Ovary (tissue), 9 donors: ENCODE results near the gene IMMP2L. TPM values are rescaled to one million over a fixed set of nuclear protein-coding genes. Genes with fewer than 3 reads are reported as not detected.
"Not testable (repeated sequence)": the region's sequence is repeated elsewhere in the genome, so short reads cannot be mapped to it uniquely, and the experiment has no call there.

Experiments used
- DNase-seq, 5 donors: peaks; one replicate each; pipeline ENCODE4 v3.0.0-alpha.2; 2019 to 2020
- H3K27ac ChIP-seq, 2 donors: fragments of 200-600 bp; one replicate each; pipeline versions ENCODE4 v1.5.1 to v1.8.0; 2019 to 2022
- H3K27me3 ChIP-seq: fragments of 200-600 bp; one replicate; pipeline ENCODE4 v1.8.0; 2022
- H3K36me3 ChIP-seq: fragments of 200-600 bp; sonication (generic); one replicate; pipeline ENCODE4 v1.5.1; 2019
- H3K4me1 ChIP-seq: one replicate; pipeline ENCODE4 v1.8.1; 2013; ENCODE audit warnings: mild to moderate bottlenecking, moderate library complexity; ENCODE audit not compliant: insufficient read depth
- H3K4me3 ChIP-seq: fragments of 200-600 bp; sonication (generic); one replicate; pipeline ENCODE4 v1.5.1; 2017
- H3K9me3 ChIP-seq, 2 donors: fragments of 200-600 bp in 1 of 2; sonication (generic) in 1 of 2; one replicate each; pipeline versions ENCODE4 v1.5.1 to v1.8.1; 2013 to 2019; ENCODE audit warnings: mild to moderate bottlenecking in 1 of 2, moderate library complexity in 1 of 2
- EP300 ChIP-seq: sonication (generic); formaldehyde crosslinking; IDR thresholded peaks from one replicate; pipeline ENCODE4 v1.6.1; 2017; ENCODE audit warnings: antibody characterized with exemption
- POLR2A ChIP-seq: fragments of 450-650 bp; IDR thresholded peaks from one replicate; pipeline ENCODE4 v1.6.1; 2017; ENCODE audit warnings: antibody characterized with exemption, mild to moderate bottlenecking, moderate library complexity
- WGBS, 3 donors: extraction: QIAGEN DNeasy Blood & Tissue Kit in 1 of 3; methylation state at CpG; one replicate each; pipeline versions ENCODE4 v1.1.5 to v1.1.7; 2013 to 2017; 5-methylcytosine and 5-hydroxymethylcytosine counted together
- intact Hi-C, 4 donors: fragments of 100-400 bp; cut with DNase I; formaldehyde crosslinking; loops; one replicate each; pipeline versions ENCODE4 v1.11.0 to v1.15.1; 2022 to 2023
- polyA plus RNA-seq, 2 donors: library from polyadenylated mRNA; stranded (reverse); fragments of 200-250 nt in 1 of 2; fragments of 350-450 nt in 1 of 2; fragmentation: Illumina TruSeq in 1 of 2; extraction: RNeasy Lipid Tissue Mini Kit (QIAGEN cat#74804) in 1 of 2; gene quantifications; one replicate each; pipeline ENCODE4 v1.2.3, GENCODE V29; 2013 to 2014
- total RNA-seq, 7 donors: library from RNA; depleted of rRNA in 2 of 7; stranded (reverse); fragments of >200 nt in 2 of 7; fragmentation: NEBNext Ultra II Directional in 3 of 7; extraction: Animal tissue kit (Norgen Biotek cat#: 25700) in 3 of 7; gene quantifications; one replicate each; pipeline versions ENCODE4 v1.1.0 to v1.2.4, GENCODE V29; 2016 to 2023
- TF ChIP-seq, protein P1 (sequence below), 3 donors: fragments of 450-650 bp in 2 of 3; fragments of 200-600 bp in 1 of 3; IDR thresholded peaks; one replicate each; pipeline versions ENCODE4 v1.5.1 to v1.8.0; 2016 to 2022; ENCODE audit warnings: antibody characterized with exemption in 3 of 3, mild to moderate bottlenecking in 1 of 3
- donor health status: DM: no; HTN: no; CAD: no; lungs with moderate emphysema.
- donor health status: DM: no; HTN: no; CAD: no.
- donor health status: Bipolar disorder and iron deficiency.
- donor health status: DM: yes; HTN: yes; CAD: no.
- donor health status: DM: no; HTN: no; CAD: no.
- donor health status: DM: yes; HTN: yes; CAD: no.

IMMP2L gene
- total and polyA plus RNA-seq, 9 donors = 19.5 to 36.9 (median 29.9) TPM

DNA sequence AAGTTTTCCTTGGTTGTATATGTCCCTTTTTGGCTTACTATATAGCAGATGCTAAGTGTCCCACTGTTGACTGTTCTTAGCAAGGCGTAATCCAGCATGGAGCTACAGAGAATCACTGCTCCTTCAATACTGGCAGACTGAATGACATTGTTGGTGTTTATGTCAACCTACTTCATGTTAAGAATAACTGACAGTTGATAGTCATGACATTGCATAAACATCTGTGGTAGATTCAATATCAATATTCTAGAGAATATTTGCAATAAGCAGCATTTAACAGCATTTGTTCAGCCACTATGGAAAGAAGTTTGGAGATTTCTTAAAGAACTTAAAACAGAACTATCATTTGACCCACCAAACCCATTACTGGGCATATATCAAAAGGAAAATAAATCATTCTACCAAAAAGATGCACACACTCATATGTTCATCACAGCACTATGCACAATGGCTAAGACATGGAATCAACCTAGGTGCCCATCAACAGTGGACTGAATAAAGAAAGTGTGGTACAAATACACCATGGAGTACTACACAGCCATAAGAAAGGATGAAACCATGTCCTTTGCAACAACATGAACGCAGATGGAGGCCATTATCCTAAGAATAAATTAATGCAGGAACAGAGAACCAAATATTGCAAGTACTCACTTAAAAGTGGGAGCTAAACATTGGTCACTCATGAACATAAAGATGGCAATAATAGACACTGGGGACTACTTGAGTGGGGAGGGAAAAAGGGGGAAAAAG lies 88.7 kb downstream of the IMMP2L start:
- Histone ChIP-seq H3K4me3 (no peak overlapping the region), H3K9me3 (no peaks in the 10 kb centered on the region), H3K4me1 (peaks cover 3% of the 10 kb centered on the region), H3K27me3 (no peaks in the 10 kb centered on the region), H3K27ac (no peak overlapping the region), H3K36me3 (no peaks in the 10 kb centered on the region)
- no peak for DNase-seq
- TF ChIP-seq POLR2A = no peak
- TF ChIP-seq, protein P1, sequence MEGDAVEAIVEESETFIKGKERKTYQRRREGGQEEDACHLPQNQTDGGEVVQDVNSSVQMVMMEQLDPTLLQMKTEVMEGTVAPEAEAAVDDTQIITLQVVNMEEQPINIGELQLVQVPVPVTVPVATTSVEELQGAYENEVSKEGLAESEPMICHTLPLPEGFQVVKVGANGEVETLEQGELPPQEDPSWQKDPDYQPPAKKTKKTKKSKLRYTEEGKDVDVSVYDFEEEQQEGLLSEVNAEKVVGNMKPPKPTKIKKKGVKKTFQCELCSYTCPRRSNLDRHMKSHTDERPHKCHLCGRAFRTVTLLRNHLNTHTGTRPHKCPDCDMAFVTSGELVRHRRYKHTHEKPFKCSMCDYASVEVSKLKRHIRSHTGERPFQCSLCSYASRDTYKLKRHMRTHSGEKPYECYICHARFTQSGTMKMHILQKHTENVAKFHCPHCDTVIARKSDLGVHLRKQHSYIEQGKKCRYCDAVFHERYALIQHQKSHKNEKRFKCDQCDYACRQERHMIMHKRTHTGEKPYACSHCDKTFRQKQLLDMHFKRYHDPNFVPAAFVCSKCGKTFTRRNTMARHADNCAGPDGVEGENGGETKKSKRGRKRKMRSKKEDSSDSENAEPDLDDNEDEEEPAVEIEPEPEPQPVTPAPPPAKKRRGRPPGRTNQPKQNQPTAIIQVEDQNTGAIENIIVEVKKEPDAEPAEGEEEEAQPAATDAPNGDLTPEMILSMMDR (IDR thresholded peaks at IDR 0.05) = no peak
- TF ChIP-seq EP300 = no peak
- intact Hi-C loops = no loop called here
- 96 to 98% (median 96%) methylated on average over 2 of the region's 2 CpGs for WGBS, 3 donors

DNA sequence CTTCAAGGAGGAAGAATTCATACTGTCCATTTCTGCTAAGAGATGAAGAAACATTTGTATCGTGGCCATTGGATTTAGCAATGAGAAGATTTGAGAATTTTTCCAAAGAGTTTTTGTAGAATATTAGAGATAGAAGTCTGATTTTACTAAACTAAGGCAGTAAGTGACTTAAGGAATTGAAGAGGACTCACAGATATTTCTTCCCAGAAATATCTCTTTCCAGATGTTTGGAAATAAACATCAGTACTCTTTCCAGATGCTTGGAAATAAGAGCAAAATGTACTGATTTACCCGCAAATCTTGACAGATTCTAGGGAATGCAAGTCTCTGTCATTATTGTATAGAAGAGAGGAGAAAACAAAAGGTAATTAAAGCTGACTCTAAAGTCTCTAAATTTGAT lies 91.3 kb downstream of the IMMP2L start:
- Histone ChIP-seq H3K9me3 (no peaks in the 10 kb centered on the region), H3K27ac (no peak overlapping the region), H3K4me3 (no peak overlapping the region), H3K36me3 (no peaks in the 10 kb centered on the region), H3K27me3 (no peaks in the 10 kb centered on the region), H3K4me1 (no peaks in the 10 kb centered on the region)
- TF ChIP-seq POLR2A (no peak), EP300 (no peak)
- TF ChIP-seq, protein P1 (IDR thresholded peaks at IDR 0.05) = no peak
- no peak for DNase-seq
- 85 to 97% (median 92%) methylated on average over 2 of the region's 2 CpGs for WGBS, 3 donors
- intact Hi-C loops = no loop called here

DNA sequence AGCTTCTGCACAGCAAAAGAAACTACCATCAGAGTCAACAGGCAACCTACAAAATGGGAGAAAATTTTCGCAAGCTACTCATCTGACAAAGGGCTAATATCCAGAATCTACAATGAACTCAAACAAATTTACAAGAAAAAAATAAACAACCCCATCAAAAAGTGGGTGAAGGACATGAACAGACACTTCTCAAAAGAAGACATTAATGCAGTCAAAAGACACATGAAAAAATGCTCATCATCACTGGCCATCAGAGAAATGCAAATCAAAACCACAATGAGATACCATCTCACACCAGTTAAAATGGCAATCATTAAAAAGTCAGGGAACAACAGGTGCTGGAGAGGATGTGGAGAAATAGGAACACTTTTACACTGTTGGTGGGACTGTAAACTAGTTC lies 92.4 kb downstream of the IMMP2L start:
- WGBS, 3 donors = 96 to 100% (median 100%) methylated on average over 1 of the region's 1 CpG
- intact Hi-C loops, DNase-seq, H3K4me1 ChIP-seq, H3K36me3 ChIP-seq, H3K27ac ChIP-seq, H3K27me3 ChIP-seq, H3K9me3 ChIP-seq, H3K4me3 ChIP-seq: not testable (repeated sequence)

DNA sequence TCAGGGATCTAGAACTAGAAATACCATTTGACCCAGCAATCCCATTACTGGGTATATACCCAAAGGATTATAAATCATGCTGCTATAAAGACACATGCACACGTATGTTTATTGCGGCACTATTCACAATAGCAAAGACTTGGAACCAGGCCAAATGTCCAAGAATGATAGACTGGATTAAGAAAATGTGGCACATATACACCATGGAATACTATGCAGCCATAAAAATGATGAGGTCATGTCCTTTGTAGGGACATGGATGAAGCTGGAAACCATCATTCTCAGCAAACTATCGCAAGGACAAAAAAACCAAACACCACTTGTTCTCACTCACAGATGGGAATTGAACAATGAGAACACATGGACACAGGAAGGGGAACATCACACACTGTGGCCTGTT lies 96.5 kb downstream of the IMMP2L start:
- H3K36me3 ChIP-seq, H3K9me3 ChIP-seq, H3K27me3 ChIP-seq, H3K27ac ChIP-seq, H3K4me1 ChIP-seq, DNase-seq, H3K4me3 ChIP-seq, intact Hi-C loops: not testable (repeated sequence)
- 90 to 99% (median 98%) methylated on average over 3 of the region's 3 CpGs for WGBS, 3 donors

GRCh38 chr7:111460695-111461094 lies 101.6 kb downstream of the IMMP2L start:
- TF ChIP-seq EP300 (no peak), POLR2A (no peak)
- TF ChIP-seq, protein P1 (IDR thresholded peaks at IDR 0.05) = no peak

More at GRCh38 chr7:111460695-111461094, 101.6 kb downstream of the IMMP2L start:
- H3K27me3 ChIP-seq = no peaks in the 10 kb centered on the region
- H3K36me3 ChIP-seq = no peaks in the 10 kb centered on the region
- no peak for DNase-seq
- no peak overlapping the region for H3K4me3 ChIP-seq
- H3K9me3 ChIP-seq = no peaks in the 10 kb centered on the region
- intact Hi-C loops = no loop called here
- H3K27ac ChIP-seq = no peak overlapping the region
- H3K4me1 ChIP-seq = no peaks in the 10 kb centered on the region
